HepG2 (cell line): ENCODE measurements around the gene CNOT1. TPM values are rescaled to one million over a fixed set of nuclear protein-coding genes. Genes with fewer than 3 reads are reported as not detected.

Source experiments
- ATAC-seq: fragments of 200-7000 bp; cut with Tn5 transposase; 3 replicates; pipeline ENCODE4 v1.9.1; 2020; ENCODE audit warnings: mild to moderate bottlenecking, moderate library complexity
- BruUV-seq: library from RNA; stranded (reverse); fragments of 400-500 nt; replicated peaks from 2 replicates; lab custom pipeline; 2021; lab: Mats Ljungman, UMichigan
- CTCF ChIA-PET: fragments of 300-600 bp; formaldehyde crosslinking; extraction: SDS; loops from one replicate; lab custom pipeline; 2021; ENCODE audit warnings: low total read pairs, inconsistent platforms, low intra/inter-chr PET ratio; lab: Yijun Ruan, JAX
- POLR2A ChIA-PET: fragments of 350-600 bp; sonication (Branson Sonifier 250); formaldehyde crosslinking; loops from one replicate; lab custom pipeline; 2020; ENCODE audit warnings: antibody characterized with exemption, inconsistent platforms; lab: Yijun Ruan, JAX
- DNase-seq: peaks from one replicate; pipeline ENCODE4 v3.0.0-alpha.2; 2015; ENCODE audit warnings: low spot score
- FAIRE-seq: peaks from 3 replicates; lab custom pipeline; 2011; peaks lifted over from hg19 to GRCh38; lab: Jason Lieb, UNC
- H2AFZ ChIP-seq: one replicate; pipeline ENCODE4 v1.6.1; 2011; ENCODE audit warnings: low read length, inconsistent platforms
- H3K27ac ChIP-seq: fragments of 300-600 bp; 3 replicates; pipeline ENCODE4 v1.8.0; 2011; ENCODE audit warnings: mixed run types, mild to moderate bottlenecking, mixed read lengths, low read length, inconsistent platforms; ENCODE audit not compliant: insufficient read depth; ENCODE audit errors: extremely low read length
- H3K27me3 ChIP-seq, 2 experiments: fragments of 200-600 bp in 1 of 2; 2 replicates in 1 of 2; 3 replicates in 1 of 2; pipeline versions ENCODE4 v1.6.0 to v1.8.0; 2011; ENCODE audit warnings: low read length in 2 of 2, mild to moderate bottlenecking in 2 of 2, moderate library complexity in 2 of 2, inconsistent platforms in 1 of 2; ENCODE audit not compliant: insufficient read depth in 2 of 2, control insufficient read depth in 1 of 2
- H3K36me3 ChIP-seq, 2 experiments: fragments of 200-600 bp in 1 of 2; replicated peaks in 1 of 2; 2 replicates in 1 of 2; 3 replicates in 1 of 2; pipeline versions ENCODE4 v1.5.1 to v1.8.0; 2011; ENCODE audit warnings: low read length in 2 of 2, inconsistent platforms in 1 of 2; ENCODE audit not compliant: insufficient read depth in 2 of 2, control insufficient read depth in 1 of 2
- H3K4me1 ChIP-seq: 2 replicates; pipeline ENCODE4 v1.5.1; 2012; ENCODE audit warnings: low read length, inconsistent platforms; ENCODE audit not compliant: insufficient read depth
- H3K4me2 ChIP-seq: 2 replicates; pipeline ENCODE4 v1.6.0; 2011; ENCODE audit warnings: low read depth, low read length, inconsistent platforms
- H3K4me3 ChIP-seq, 3 experiments: fragments of 200-600 bp in 1 of 3; sonication (generic), shearing (Covaris generic) in 1 of 3; replicated peaks in 1 of 3; 2 replicates each; pipeline ENCODE4 v1.5.1; 2011 to 2016; ENCODE audit warnings: low read length in 3 of 3, inconsistent platforms in 2 of 3, low read depth in 2 of 3, mild to moderate bottlenecking in 2 of 3, control low read depth in 1 of 3, mixed read lengths in 1 of 3; ENCODE audit not compliant: insufficient read depth in 1 of 3
- H3K79me2 ChIP-seq: one replicate; pipeline ENCODE4 v1.6.1; 2011; ENCODE audit warnings: low read length, inconsistent platforms; ENCODE audit not compliant: insufficient read depth
- H3K9ac ChIP-seq: 2 replicates; pipeline ENCODE4 v1.6.0; 2011; ENCODE audit warnings: mild to moderate bottlenecking, low read depth, low read length, inconsistent platforms; ENCODE audit not compliant: insufficient read depth
- H3K9me3 ChIP-seq: 2 replicates; pipeline ENCODE4 v1.5.1; 2012; ENCODE audit warnings: mild to moderate bottlenecking, low read length
- H4K20me1 ChIP-seq: 2 replicates; pipeline ENCODE4 v1.6.0; 2011; ENCODE audit warnings: inconsistent platforms, mild to moderate bottlenecking, low read length, moderate library complexity; ENCODE audit not compliant: insufficient read depth
- ATF1 ChIP-seq: IDR thresholded peaks from 2 replicates; pipeline ENCODE4 v1.6.1; 2016; ENCODE audit warnings: mild to moderate bottlenecking, control low read depth
- CEBPB ChIP-seq: IDR thresholded peaks from 2 replicates; pipeline ENCODE4 v1.6.1; 2011; ENCODE audit warnings: low read depth, low read length, improper control_type of control experiment, borderline replicate concordance
- HNRNPK ChIP-seq: fragments of 200-400 bp; formaldehyde crosslinking; IDR thresholded peaks from 2 replicates; pipeline ENCODE4 v1.6.1; 2018; ENCODE audit warnings: low read length, low read depth, moderate library complexity, mild to moderate bottlenecking; ENCODE audit not compliant: poor library complexity, severe bottlenecking
- KDM3A ChIP-seq: IDR thresholded peaks from 2 replicates; pipeline ENCODE4 v1.6.1; 2018; ENCODE audit warnings: low read depth, missing compliant biosample characterization
- NFRKB ChIP-seq: fragments of 450-650 bp; IDR thresholded peaks from 2 replicates; pipeline ENCODE4 v1.6.1; 2017
- REXO4 ChIP-seq: sonication (generic); formaldehyde crosslinking; IDR thresholded peaks from 2 replicates; pipeline ENCODE4 v1.8.0; 2022; ENCODE audit warnings: missing genetic modification reagents, mild to moderate bottlenecking, borderline replicate concordance
- SETDB1 ChIP-seq: sonication (generic); formaldehyde crosslinking; IDR thresholded peaks from 2 replicates; pipeline ENCODE4 v1.5.1; 2020; ENCODE audit warnings: missing genetic modification reagents, mild to moderate bottlenecking, borderline replicate concordance
- SNAPC5 ChIP-seq: sonication (generic); formaldehyde crosslinking; IDR thresholded peaks from 2 replicates; pipeline ENCODE4 v1.8.1; 2023; ENCODE audit warnings: mild to moderate bottlenecking, missing genetic modification reagents, borderline replicate concordance
- TBX2 ChIP-seq: sonication (generic); formaldehyde crosslinking; IDR thresholded peaks from 2 replicates; pipeline ENCODE4 v1.5.0; 2020; ENCODE audit warnings: missing genetic modification reagents, mild to moderate bottlenecking, borderline replicate concordance
- TEAD3 ChIP-seq: optimal IDR thresholded peaks from 2 replicates; pipeline ENCODE3; 2016; ENCODE audit warnings: borderline replicate concordance
- THRA ChIP-seq: sonication (generic); formaldehyde crosslinking; IDR thresholded peaks from 2 replicates; pipeline ENCODE4 v1.4.0; 2020; ENCODE audit warnings: missing genetic modification reagents, borderline replicate concordance
- UBTF ChIP-seq: sonication (generic); formaldehyde crosslinking; IDR thresholded peaks from 2 replicates; pipeline ENCODE4 v1.4.0; 2020; ENCODE audit warnings: mild to moderate bottlenecking, missing genetic modification reagents
- ZNF235 ChIP-seq: sonication (generic); formaldehyde crosslinking; IDR thresholded peaks from 2 replicates; pipeline ENCODE4 v1.8.1; 2023; ENCODE audit warnings: mild to moderate bottlenecking, missing genetic modification reagents, borderline replicate concordance
- ZNF468 ChIP-seq: sonication (generic); formaldehyde crosslinking; IDR thresholded peaks from 2 replicates; pipeline ENCODE4 v1.8.0; 2022; ENCODE audit warnings: mild to moderate bottlenecking, moderate library complexity, missing genetic modification reagents
- WGBS: methylation state at CpG from one replicate; pipeline ENCODE4 v1.1.6; 2017; ENCODE audit warnings: low lambda C conversion rate; 5-methylcytosine and 5-hydroxymethylcytosine counted together
- in situ Hi-C: cut with HindIII; loops from 2 replicates; pipeline ENCODE4 v1.10.0; 2017; ENCODE audit warnings: low pct_unique_long_range_greater_than_20kb; ENCODE audit not compliant: extremely low pct_ligation_motif_present
- intact Hi-C: fragments of 100-400 bp; cut with micrococcal nuclease; formaldehyde crosslinking; loops from one replicate; pipeline ENCODE4 v1.10.0; 2022; ENCODE audit not compliant: unreplicated experiment
- polyA plus RNA-seq, 8 experiments: library from polyadenylated mRNA; depleted of rRNA in 3 of 8; stranded (reverse) in 7 of 8; unstranded in 1 of 8; fragments of >200 nt; fragmentation: Illumina TruSeq in 4 of 8; extraction: Trizol in 4 of 8; gene quantifications; 2 replicates each; pipeline versions ENCODE4 v1.2.1 to v1.2.3, GENCODE V29; 2011 to 2016; ENCODE audit warnings: low read depth in 4 of 8, missing spikeins in 1 of 8, mixed read lengths in 1 of 8; ENCODE audit not compliant: insufficient read depth in 1 of 8
- total RNA-seq, 5 experiments: library from RNA; depleted of rRNA; stranded (reverse); fragments of >200 nt; fragmentation: Illumina TruSeq; extraction: Trizol; gene quantifications; 2 replicates each; pipeline ENCODE4 v1.2.3, GENCODE V29; 2016; ENCODE audit warnings: low read depth in 1 of 5
- TF ChIP-seq, protein P1 (sequence below): sonication (generic); formaldehyde crosslinking; IDR thresholded peaks from 2 replicates; pipeline ENCODE4 v1.4.0; 2020; ENCODE audit warnings: missing genetic modification reagents
- TF ChIP-seq, protein P2 (sequence below): sonication (generic); formaldehyde crosslinking; IDR thresholded peaks from 2 replicates; pipeline ENCODE4 v1.8.1; 2023; ENCODE audit warnings: missing genetic modification reagents, mild to moderate bottlenecking, borderline replicate concordance

Gene CNOT1
- total and polyA plus RNA-seq, 2 of the 13 experiments (the other 11 are each of a cell fraction or from before 2014, with no cell fraction given) = 188 to 232 TPM

DNA sequence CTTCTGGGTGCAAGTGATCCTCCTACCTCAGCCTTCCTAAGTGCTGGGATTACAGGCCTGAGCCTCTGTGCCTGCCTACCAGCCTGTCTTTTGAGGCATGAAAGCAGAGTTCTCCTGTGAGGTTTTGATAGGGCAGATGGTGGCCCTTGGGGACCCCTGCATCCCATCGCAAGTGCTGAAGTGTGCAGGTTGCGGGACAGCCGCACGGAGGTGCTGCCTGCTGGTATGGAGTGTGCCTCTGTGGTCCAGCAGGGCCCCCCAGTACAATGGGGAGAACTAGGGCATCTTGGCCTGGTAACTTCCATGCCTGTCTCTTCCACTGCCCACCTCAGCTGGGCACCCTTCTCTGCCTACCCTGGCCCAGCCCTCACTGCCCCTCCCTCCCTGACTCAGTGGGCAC lies 139.6 kb downstream of the CNOT1 start:
- no peak for TF ChIP-seq TBX2 (CRISPR knock-in tag)
- TF ChIP-seq SNAPC5 (CRISPR knock-in tag) = no peak
- no peak for TF ChIP-seq HNRNPK
- no peak for TF ChIP-seq ZNF468 (CRISPR knock-in tag)
- TF ChIP-seq ATF1 (CRISPR knock-in tag) = no peak
- TF ChIP-seq, protein P1, sequence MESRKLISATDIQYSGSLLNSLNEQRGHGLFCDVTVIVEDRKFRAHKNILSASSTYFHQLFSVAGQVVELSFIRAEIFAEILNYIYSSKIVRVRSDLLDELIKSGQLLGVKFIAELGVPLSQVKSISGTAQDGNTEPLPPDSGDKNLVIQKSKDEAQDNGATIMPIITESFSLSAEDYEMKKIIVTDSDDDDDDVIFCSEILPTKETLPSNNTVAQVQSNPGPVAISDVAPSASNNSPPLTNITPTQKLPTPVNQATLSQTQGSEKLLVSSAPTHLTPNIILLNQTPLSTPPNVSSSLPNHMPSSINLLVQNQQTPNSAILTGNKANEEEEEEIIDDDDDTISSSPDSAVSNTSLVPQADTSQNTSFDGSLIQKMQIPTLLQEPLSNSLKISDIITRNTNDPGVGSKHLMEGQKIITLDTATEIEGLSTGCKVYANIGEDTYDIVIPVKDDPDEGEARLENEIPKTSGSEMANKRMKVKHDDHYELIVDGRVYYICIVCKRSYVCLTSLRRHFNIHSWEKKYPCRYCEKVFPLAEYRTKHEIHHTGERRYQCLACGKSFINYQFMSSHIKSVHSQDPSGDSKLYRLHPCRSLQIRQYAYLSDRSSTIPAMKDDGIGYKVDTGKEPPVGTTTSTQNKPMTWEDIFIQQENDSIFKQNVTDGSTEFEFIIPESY (CRISPR knock-in tag) = no peak
- TF ChIP-seq TEAD3 (CRISPR knock-in tag) = no peak
- no peak for TF ChIP-seq SETDB1
- TF ChIP-seq KDM3A (CRISPR knock-in tag) = no peak
- TF ChIP-seq THRA (CRISPR knock-in tag) = no peak
- no peak for TF ChIP-seq UBTF (CRISPR knock-in tag)
- no peak for TF ChIP-seq CEBPB
- TF ChIP-seq NFRKB = no peak
- no peak for TF ChIP-seq REXO4
- TF ChIP-seq, protein P2, sequence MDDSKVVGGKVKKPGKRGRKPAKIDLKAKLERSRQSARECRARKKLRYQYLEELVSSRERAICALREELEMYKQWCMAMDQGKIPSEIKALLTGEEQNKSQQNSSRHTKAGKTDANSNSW (CRISPR knock-in tag) = no peak
- TF ChIP-seq ZNF235 (CRISPR knock-in tag) = no peak
- Histone ChIP-seq H4K20me1 (peaks cover 3% of the 10 kb centered on the region; the same call in 1 of the 2 replicates), H3K36me3 (no peaks in the 10 kb centered on the region), H3K4me3 (no peak overlapping the region), H2AFZ (no peak overlapping the region), H3K27me3 (peaks cover 2 to 21% of the 10 kb centered on the region in 2 experiments; a peak in 3 of 5 replicates), H3K4me2 (no peak overlapping the region), H3K79me2 (no peaks in the 10 kb centered on the region), H3K4me1 (no peaks in the 10 kb centered on the region), H3K27ac (no peak overlapping the region), H3K9me3 (no peaks in the 10 kb centered on the region), H3K9ac (no peak overlapping the region)
- ChIA-PET CTCF (interaction anchor here (1.1 kb wide), 1 partner anchor 153 kb away, joined by 5 read pairs; no protein-coding TSS in a partner anchor), POLR2A (no interaction called here)
- intact Hi-C loops (no loop called here), in situ Hi-C loops (no loop called here)
- DNase-seq = no peak
- ATAC-seq = no peak
- BruUV-seq = no TSS peak
- 86% methylated on average over 4 of the region's 4 CpGs for WGBS
- no peak for FAIRE-seq
